Prostate gland (tissue), 2 donors: ENCODE results near the gene HLA-DMA.

Experiments used
- POLR2A ChIP-seq: fragments of 450-650 bp; IDR thresholded peaks from one replicate; pipeline ENCODE4 v1.6.1; 2016; ENCODE audit warnings: antibody characterized with exemption, mild to moderate bottlenecking
- POLR2AphosphoS5 ChIP-seq: sonication (generic); formaldehyde crosslinking; IDR thresholded peaks from one replicate; pipeline ENCODE4 v1.6.1; 2017; ENCODE audit warnings: antibody characterized with exemption
- TF ChIP-seq, protein P1 (sequence below), 4 experiments: fragments of 200-600 bp in 2 of 4; fragments of 450-650 bp in 2 of 4; sonication (generic) in 2 of 4; IDR thresholded peaks; 1 replicate in 3 of 4; 2 replicates in 1 of 4; pipeline ENCODE4 v1.5.1; 2016 to 2019; ENCODE audit warnings: antibody characterized with exemption in 4 of 4, mild to moderate bottlenecking in 2 of 4, moderate library complexity in 2 of 4

DNA sequence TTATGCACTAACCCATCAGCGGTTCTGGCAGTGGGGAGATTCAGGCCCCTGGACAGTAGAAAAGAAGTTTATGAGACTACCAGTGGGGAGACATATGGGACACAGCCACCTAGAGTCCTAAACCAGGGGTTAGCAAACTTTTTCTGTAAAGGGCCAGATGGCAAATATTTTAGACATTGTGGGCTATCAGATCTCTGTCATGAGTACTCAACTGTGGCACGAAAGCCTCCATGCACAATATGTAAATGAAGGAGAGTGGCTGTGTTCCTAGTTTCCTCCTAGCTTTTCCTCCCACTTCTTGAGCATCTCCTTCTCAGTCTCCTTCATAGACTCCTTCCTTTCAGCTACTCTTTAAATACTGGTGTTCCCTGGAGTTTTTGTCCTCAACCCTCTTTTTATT is 3.3 kb upstream of the HLA-DMA start:
- TF ChIP-seq POLR2A, result no peak
- TF ChIP-seq, protein P1, sequence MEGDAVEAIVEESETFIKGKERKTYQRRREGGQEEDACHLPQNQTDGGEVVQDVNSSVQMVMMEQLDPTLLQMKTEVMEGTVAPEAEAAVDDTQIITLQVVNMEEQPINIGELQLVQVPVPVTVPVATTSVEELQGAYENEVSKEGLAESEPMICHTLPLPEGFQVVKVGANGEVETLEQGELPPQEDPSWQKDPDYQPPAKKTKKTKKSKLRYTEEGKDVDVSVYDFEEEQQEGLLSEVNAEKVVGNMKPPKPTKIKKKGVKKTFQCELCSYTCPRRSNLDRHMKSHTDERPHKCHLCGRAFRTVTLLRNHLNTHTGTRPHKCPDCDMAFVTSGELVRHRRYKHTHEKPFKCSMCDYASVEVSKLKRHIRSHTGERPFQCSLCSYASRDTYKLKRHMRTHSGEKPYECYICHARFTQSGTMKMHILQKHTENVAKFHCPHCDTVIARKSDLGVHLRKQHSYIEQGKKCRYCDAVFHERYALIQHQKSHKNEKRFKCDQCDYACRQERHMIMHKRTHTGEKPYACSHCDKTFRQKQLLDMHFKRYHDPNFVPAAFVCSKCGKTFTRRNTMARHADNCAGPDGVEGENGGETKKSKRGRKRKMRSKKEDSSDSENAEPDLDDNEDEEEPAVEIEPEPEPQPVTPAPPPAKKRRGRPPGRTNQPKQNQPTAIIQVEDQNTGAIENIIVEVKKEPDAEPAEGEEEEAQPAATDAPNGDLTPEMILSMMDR (IDR thresholded peaks at IDR 0.05), result no peak
- TF ChIP-seq POLR2AphosphoS5, result no peak
